B cell (primary cell): Measurements from ENCODE around the gene DNAH6. TPM values are rescaled to one million over a fixed set of nuclear protein-coding genes. Genes with fewer than 3 reads are reported as not detected.
"Not testable (repeated sequence)": the region's sequence is repeated elsewhere in the genome, so short reads cannot be mapped to it uniquely, and the experiment has no call there.

Experiments used
- ATAC-seq: fragments of 200-7000 bp; cut with Tn5 transposase; one replicate; pipeline ENCODE4 v1.10.0; 2021; ENCODE audit warnings: low read depth, mild to moderate bottlenecking, moderate number of reproducible peaks, moderate library complexity
- CTCF ChIA-PET: fragments of 350-600 bp; sonication (Branson Sonifier 250); formaldehyde crosslinking; loops from one replicate; lab custom pipeline; 2021; ENCODE audit warnings: antibody characterized with exemption, inconsistent platforms; lab: Charles Lee
- POLR2A ChIA-PET: fragments of 350-600 bp; sonication (Branson Sonifier 250); formaldehyde crosslinking; loops from one replicate; lab custom pipeline; 2021; ENCODE audit warnings: antibody characterized with exemption; lab: Charles Lee
- DNase-seq: peaks from one replicate; pipeline ENCODE4 v3.0.0; 2013
- H2AFZ ChIP-seq: 2 replicates; pipeline ENCODE4 v1.6.1; 2012; ENCODE audit warnings: mild to moderate bottlenecking, low read depth, low read length; ENCODE audit not compliant: insufficient read depth, poor library complexity, severe bottlenecking
- H3K27ac ChIP-seq, 2 donors: 1 replicate in 1 of 2; 2 replicates in 1 of 2; pipeline ENCODE4 v1.5.1; 2012 to 2013; ENCODE audit warnings: low read length in 2 of 2, mild to moderate bottlenecking in 2 of 2, moderate library complexity in 1 of 2
- H3K27me3 ChIP-seq, 4 experiments: fragments of 200-600 bp in 1 of 4; sonication (generic) in 1 of 4; replicated peaks in 1 of 4; 1 replicate in 2 of 4; 2 replicates in 2 of 4; pipeline versions ENCODE4 v1.6.1 to v1.7.0; 2013 to 2016; ENCODE audit warnings: low read length in 3 of 4, mild to moderate bottlenecking in 2 of 4, mixed read lengths in 1 of 4, moderate library complexity in 1 of 4; ENCODE audit not compliant: insufficient read depth in 4 of 4, control insufficient read depth in 3 of 4; ENCODE audit errors: control extremely low read depth in 1 of 4
- H3K36me3 ChIP-seq, 2 experiments: replicated peaks in 1 of 2; 1 replicate in 1 of 2; 2 replicates in 1 of 2; pipeline versions ENCODE4 v1.6.1 to v1.7.1; 2013; ENCODE audit warnings: low read length in 1 of 2; ENCODE audit not compliant: insufficient read depth in 2 of 2, control insufficient read depth in 1 of 2; ENCODE audit errors: control extremely low read depth in 1 of 2, extremely low read depth in 1 of 2
- H3K4me1 ChIP-seq, 2 donors: fragments of 200-600 bp in 1 of 2; sonication (generic) in 1 of 2; 1 replicate in 1 of 2; 2 replicates in 1 of 2; pipeline versions ENCODE4 v1.5.1 to v1.6.1; 2013 to 2017; ENCODE audit warnings: low read length in 2 of 2; ENCODE audit not compliant: control insufficient read depth in 2 of 2, insufficient read depth in 2 of 2
- H3K4me2 ChIP-seq: replicated peaks from 2 replicates; pipeline ENCODE3; 2012; ENCODE audit warnings: mild to moderate bottlenecking, low read depth, low read length; ENCODE audit not compliant: poor library complexity, severe bottlenecking
- H3K4me3 ChIP-seq, 5 experiments: fragments of 200-600 bp in 1 of 5; sonication (generic) in 1 of 5; 1 replicate in 3 of 5; 2 replicates in 2 of 5; pipeline versions ENCODE4 v1.5.1 to v1.7.0; 2011 to 2016; ENCODE audit warnings: low read length in 4 of 5, mild to moderate bottlenecking in 4 of 5, low read depth in 2 of 5, control low read depth in 1 of 5, moderate library complexity in 1 of 5; ENCODE audit not compliant: insufficient read depth in 1 of 5; ENCODE audit errors: control extremely low read depth in 1 of 5, extremely low read depth in 1 of 5
- H3K79me2 ChIP-seq: fragments of 200-600 bp; sonication (generic); one replicate; pipeline ENCODE4 v1.6.0; 2016; ENCODE audit warnings: low read length; ENCODE audit not compliant: control insufficient read depth, insufficient read depth
- H3K9ac ChIP-seq: fragments of 200-600 bp; sonication (generic); 2 replicates; pipeline ENCODE4 v1.6.1; 2017; ENCODE audit warnings: mild to moderate bottlenecking, low read length, moderate library complexity
- H3K9me3 ChIP-seq, 3 donors: one replicate each; pipeline versions ENCODE4 v1.6.1 to v1.7.1; 2013; ENCODE audit warnings: low read length in 2 of 3; ENCODE audit not compliant: control insufficient read depth in 2 of 3, insufficient read depth in 1 of 3; ENCODE audit errors: control extremely low read depth in 1 of 3
- H4K20me1 ChIP-seq: 2 replicates; pipeline ENCODE4 v1.6.0; 2012; ENCODE audit warnings: mild to moderate bottlenecking, low read length; ENCODE audit not compliant: insufficient read depth, control insufficient read depth, poor library complexity, severe bottlenecking
- H3K27ac Mint-ChIP-seq: one replicate; pipeline ENCODE4 v1.8.0; 2021; ENCODE audit warnings: mixed read lengths
- H3K27me3 Mint-ChIP-seq: one replicate; pipeline ENCODE4 v1.8.0; 2021; ENCODE audit warnings: mixed read lengths
- H3K4me1 Mint-ChIP-seq: one replicate; pipeline ENCODE4 v1.8.0; 2021; ENCODE audit warnings: mixed read lengths
- H3K4me3 Mint-ChIP-seq: one replicate; pipeline ENCODE4 v1.8.0; 2021; ENCODE audit warnings: mixed read lengths
- H3K9me3 Mint-ChIP-seq: one replicate; pipeline ENCODE4 v1.8.0; 2022; ENCODE audit warnings: mixed read lengths; ENCODE audit not compliant: insufficient read depth
- CTCF ChIP-seq: fragments of 200-600 bp; IDR thresholded peaks from one replicate; pipeline ENCODE4 v1.8.0; 2022; ENCODE audit warnings: antibody characterized with exemption, mild to moderate bottlenecking
- EZH2 ChIP-seq: IDR thresholded peaks from 2 replicates; pipeline ENCODE4 v1.6.1; 2012; ENCODE audit warnings: borderline replicate concordance, low read depth, mild to moderate bottlenecking, moderate library complexity, low read length; ENCODE audit not compliant: insufficient read depth, poor library complexity, severe bottlenecking
- WGBS: methylation state at CpG from one replicate; pipeline ENCODE4 v1.1.5; 2013; ENCODE audit warnings: missing lambda C conversion rate; ENCODE audit not compliant: insufficient coverage; 5-methylcytosine and 5-hydroxymethylcytosine counted together
- intact Hi-C: fragments of 100-400 bp; cut with micrococcal nuclease; formaldehyde crosslinking; loops from one replicate; pipeline ENCODE4 v1.10.0; 2022
- polyA plus RNA-seq: library from polyadenylated mRNA; depleted of rRNA; stranded (reverse); fragments of >200 nt; gene quantifications from 2 replicates; pipeline ENCODE4 v1.2.3, GENCODE V29; 2012
- total RNA-seq, 2 donors: library from RNA; stranded (reverse); fragments of 120-200 nt in 1 of 2; gene quantifications; 1 replicate in 1 of 2; 2 replicates in 1 of 2; pipeline versions ENCODE4 v1.2.3 to v1.2.4, GENCODE V29; 2013 to 2022

The DNAH6 gene
- total and polyA plus RNA-seq, 2 donors (not counting 1 experiment from before 2014, with no cell fraction given): 0.01 to 1.9 TPM

GRCh38 chr2:84472423-84472822 is 43.9 kb upstream of the DNAH6 start:
- H3K4me3 ChIP-seq, ATAC-seq, H3K4me3 Mint-ChIP-seq, H3K4me1 Mint-ChIP-seq, CTCF ChIA-PET, POLR2A ChIA-PET, H3K4me2 ChIP-seq, H3K4me1 ChIP-seq, H3K9ac ChIP-seq, H3K79me2 ChIP-seq, H3K9me3 Mint-ChIP-seq, H4K20me1 ChIP-seq, intact Hi-C loops, H3K27ac Mint-ChIP-seq, H3K27me3 Mint-ChIP-seq, H3K36me3 ChIP-seq, H3K27ac ChIP-seq, H2AFZ ChIP-seq, H3K27me3 ChIP-seq, DNase-seq: not testable (repeated sequence)
- peaks cover 0 to 10% (median 2%) of the 10 kb centered on the region in 3 donors for H3K9me3 ChIP-seq
- WGBS: 90% methylated on average over 2 of the region's 2 CpGs

GRCh38 chr2:84472856-84473565 is 43.3 kb upstream of the DNAH6 start:
- Histone ChIP-seq H3K79me2 (no peaks in the 10 kb centered on the region), H3K9ac (no peak overlapping the region), H3K36me3 (no peaks in the 10 kb centered on the region), H4K20me1 (no peaks in the 10 kb centered on the region), H2AFZ (no peak overlapping the region), H3K9me3 (peaks cover 0 to 13% (median 3%) of the 10 kb centered on the region in 3 donors), H3K4me3 (no peak overlapping the region), H3K4me2 (no peak overlapping the region), H3K27me3 (no peaks in the 10 kb centered on the region), H3K4me1 (no peaks in the 10 kb centered on the region), H3K27ac (no peak overlapping the region)
- POLR2A ChIA-PET: no interaction called here
- WGBS: 100% methylated on average over 1 of the region's 6 CpGs
- no peaks in the 10 kb centered on the region for H3K4me1 Mint-ChIP-seq
- no peak overlapping the region for H3K4me3 Mint-ChIP-seq
- TF ChIP-seq CTCF (no peak), EZH2 (no peak)
- DNase-seq (no peak), ATAC-seq (no peak)
- no peaks in the 10 kb centered on the region for H3K27me3 Mint-ChIP-seq
- peaks cover 10% of the 10 kb centered on the region for H3K9me3 Mint-ChIP-seq
- no peak overlapping the region for H3K27ac Mint-ChIP-seq
- intact Hi-C loops: no loop called here
- CTCF ChIA-PET: no interaction called here
